ENCODE results near the gene NOX3. TPM values are rescaled to one million over a fixed set of nuclear protein-coding genes. Genes with fewer than 3 reads are reported as not detected.

NOX3 gene
- total RNA-seq, 1 donor from 2014 or later = not detected

DNA sequence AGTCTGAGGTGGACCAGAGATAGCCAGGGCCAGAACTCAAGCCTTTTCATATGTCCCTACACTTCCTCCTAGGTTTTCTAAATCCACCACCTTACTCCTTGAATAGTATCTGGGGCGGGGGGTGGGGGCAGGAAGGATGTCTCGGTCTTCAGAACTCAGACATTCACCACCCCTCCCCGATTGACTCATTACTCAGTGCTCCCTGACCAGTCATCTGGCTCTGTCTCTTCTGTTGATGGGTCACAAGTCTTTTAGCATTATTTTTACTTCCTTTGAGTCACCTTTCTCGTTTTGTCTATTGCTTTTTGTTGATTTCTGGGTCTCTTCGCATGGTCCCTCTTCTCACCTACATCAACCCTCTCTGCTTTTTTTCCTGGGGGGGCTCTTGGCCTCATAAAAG lies 23.3 kb downstream of the NOX3 start:
- no peaks in the 10 kb centered on the region for H3K27me3 Mint-ChIP-seq (ENCODE audit: unreplicated experiment)
- no peaks in the 10 kb centered on the region for H3K9me3 Mint-ChIP-seq (ENCODE audit: unreplicated experiment)
- H3K27ac Mint-ChIP-seq (ENCODE audit: unreplicated experiment) = no peak overlapping the region
- no peak for DNase-seq (ENCODE audit: extremely low spot score, unreplicated experiment)
- no peak overlapping the region for H3K4me3 Mint-ChIP-seq (ENCODE audit: unreplicated experiment)
- TF ChIP-seq, protein P1, sequence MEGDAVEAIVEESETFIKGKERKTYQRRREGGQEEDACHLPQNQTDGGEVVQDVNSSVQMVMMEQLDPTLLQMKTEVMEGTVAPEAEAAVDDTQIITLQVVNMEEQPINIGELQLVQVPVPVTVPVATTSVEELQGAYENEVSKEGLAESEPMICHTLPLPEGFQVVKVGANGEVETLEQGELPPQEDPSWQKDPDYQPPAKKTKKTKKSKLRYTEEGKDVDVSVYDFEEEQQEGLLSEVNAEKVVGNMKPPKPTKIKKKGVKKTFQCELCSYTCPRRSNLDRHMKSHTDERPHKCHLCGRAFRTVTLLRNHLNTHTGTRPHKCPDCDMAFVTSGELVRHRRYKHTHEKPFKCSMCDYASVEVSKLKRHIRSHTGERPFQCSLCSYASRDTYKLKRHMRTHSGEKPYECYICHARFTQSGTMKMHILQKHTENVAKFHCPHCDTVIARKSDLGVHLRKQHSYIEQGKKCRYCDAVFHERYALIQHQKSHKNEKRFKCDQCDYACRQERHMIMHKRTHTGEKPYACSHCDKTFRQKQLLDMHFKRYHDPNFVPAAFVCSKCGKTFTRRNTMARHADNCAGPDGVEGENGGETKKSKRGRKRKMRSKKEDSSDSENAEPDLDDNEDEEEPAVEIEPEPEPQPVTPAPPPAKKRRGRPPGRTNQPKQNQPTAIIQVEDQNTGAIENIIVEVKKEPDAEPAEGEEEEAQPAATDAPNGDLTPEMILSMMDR (IDR thresholded peaks at IDR 0.05) = no peak
- no peaks in the 10 kb centered on the region for H3K36me3 Mint-ChIP-seq (ENCODE audit: unreplicated experiment)
- H3K4me1 Mint-ChIP-seq (ENCODE audit: unreplicated experiment) = no peaks in the 10 kb centered on the region

DNA sequence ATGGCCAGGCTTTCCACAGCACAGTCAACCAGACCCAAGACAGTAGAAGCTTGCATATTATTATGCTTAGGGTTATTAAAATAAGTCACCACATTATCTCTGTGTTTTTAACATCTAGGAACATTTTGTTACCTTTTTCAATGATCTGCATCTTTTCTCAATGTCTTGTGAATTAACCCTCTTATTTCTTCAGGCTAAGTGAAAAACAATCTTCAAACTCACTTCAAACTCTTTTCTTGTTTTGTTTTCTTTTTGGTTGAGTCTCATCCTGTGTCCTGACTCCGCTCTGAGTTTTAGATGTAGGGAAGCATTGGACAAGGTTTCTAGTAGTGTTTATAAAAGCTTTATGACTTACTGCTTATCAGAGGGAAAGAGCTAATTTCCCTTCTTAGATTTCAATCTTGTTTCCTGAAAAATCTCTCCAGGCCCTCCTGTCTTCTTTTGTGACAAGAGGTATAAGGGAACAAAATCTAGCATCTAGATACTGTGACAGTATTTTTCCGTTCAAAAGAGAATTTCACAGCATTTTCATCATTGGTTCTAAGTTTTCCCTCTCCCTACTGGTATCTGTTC lies 26.2 kb downstream of the NOX3 start:
- Mint-ChIP-seq H3K9me3 (ENCODE audit: unreplicated experiment) (no peaks in the 10 kb centered on the region), H3K27ac (ENCODE audit: unreplicated experiment) (no peak overlapping the region), H3K4me1 (ENCODE audit: unreplicated experiment) (no peaks in the 10 kb centered on the region), H3K27me3 (ENCODE audit: unreplicated experiment) (no peaks in the 10 kb centered on the region), H3K4me3 (ENCODE audit: unreplicated experiment) (no peak overlapping the region), H3K36me3 (ENCODE audit: unreplicated experiment) (no peaks in the 10 kb centered on the region)
- TF ChIP-seq, protein P1 (IDR thresholded peaks at IDR 0.05) = no peak
- DNase-seq (ENCODE audit: extremely low spot score, unreplicated experiment) = no peak

DNA sequence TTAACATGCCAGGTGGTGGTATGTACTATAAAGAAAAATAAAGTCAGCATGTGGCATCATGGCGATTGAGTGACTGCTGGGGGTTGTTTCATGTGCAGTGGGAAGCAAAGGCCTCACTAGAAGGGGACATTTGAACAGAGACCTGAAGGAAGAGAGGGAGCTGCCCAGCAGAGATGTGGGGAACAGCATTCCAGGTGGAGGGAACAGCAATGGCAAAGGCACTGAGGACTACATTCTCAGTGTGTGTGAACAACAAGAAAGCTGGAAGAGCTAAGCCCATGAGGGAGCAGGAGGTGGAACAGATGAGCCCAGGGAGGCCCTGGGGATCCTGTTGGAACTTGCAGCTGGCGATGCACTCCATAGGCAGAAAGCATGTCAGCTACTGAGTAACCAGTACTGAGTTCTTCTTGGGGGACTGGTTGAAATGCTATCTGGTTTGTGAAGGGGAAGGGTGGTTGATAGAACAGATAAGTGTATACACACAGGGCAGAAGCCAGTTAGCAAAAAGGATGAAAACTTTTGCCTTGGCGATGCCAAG lies 29.2 kb downstream of the NOX3 start:
- Mint-ChIP-seq H3K9me3 (ENCODE audit: unreplicated experiment) (no peaks in the 10 kb centered on the region), H3K4me3 (ENCODE audit: unreplicated experiment) (no peak overlapping the region), H3K27me3 (ENCODE audit: unreplicated experiment) (no peaks in the 10 kb centered on the region), H3K4me1 (ENCODE audit: unreplicated experiment) (no peaks in the 10 kb centered on the region), H3K36me3 (ENCODE audit: unreplicated experiment) (no peaks in the 10 kb centered on the region), H3K27ac (ENCODE audit: unreplicated experiment) (no peak overlapping the region)
- TF ChIP-seq, protein P1 (IDR thresholded peaks at IDR 0.05) = no peak
- DNase-seq (ENCODE audit: extremely low spot score, unreplicated experiment) = no peak

DNA sequence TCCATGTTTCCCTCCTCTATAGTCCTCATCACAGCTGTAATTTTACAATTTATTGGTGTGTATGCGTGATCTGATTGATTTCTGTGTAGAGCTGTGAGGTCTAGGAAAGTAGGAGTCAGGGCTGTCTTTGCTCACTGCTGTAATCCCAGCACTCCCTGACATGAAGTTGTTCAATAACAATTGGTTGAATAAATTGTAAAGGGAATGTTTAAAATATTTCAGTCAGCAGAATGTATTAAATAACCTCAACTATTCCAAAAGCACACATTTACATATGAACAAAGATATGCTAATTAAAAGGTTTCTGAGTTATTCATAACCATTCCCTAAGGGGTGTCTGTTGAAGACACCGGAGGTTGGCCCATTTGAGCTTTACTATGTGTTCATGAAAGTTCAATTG lies 31.5 kb downstream of the NOX3 start:
- no peak overlapping the region for H3K4me3 Mint-ChIP-seq (ENCODE audit: unreplicated experiment)
- no peak overlapping the region for H3K27ac Mint-ChIP-seq (ENCODE audit: unreplicated experiment)

DNA sequence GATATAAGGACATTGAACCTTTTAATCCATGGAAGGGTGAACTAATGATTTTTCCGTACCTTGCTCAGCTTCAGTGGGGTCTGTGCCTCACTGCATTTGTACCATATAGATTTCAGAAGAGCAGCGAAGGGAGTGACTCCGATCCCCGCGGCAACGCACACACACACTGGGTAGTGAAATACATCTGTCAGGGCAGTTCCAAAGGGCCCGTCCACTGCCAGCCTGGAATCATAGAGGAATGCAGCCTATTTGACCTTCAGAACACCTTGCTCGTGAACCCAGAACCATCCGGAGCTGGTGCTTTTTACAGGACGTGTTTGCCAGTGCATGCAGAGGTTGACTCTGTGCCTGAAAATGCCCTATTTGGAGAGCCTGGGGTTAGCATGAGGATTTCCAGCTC lies 33.0 kb downstream of the NOX3 start:
- Mint-ChIP-seq H3K4me1 (ENCODE audit: unreplicated experiment) (peaks cover 16% of the 10 kb centered on the region), H3K27me3 (ENCODE audit: unreplicated experiment) (no peaks in the 10 kb centered on the region), H3K9me3 (ENCODE audit: unreplicated experiment) (no peaks in the 10 kb centered on the region), H3K36me3 (ENCODE audit: unreplicated experiment) (no peaks in the 10 kb centered on the region), H3K4me3 (ENCODE audit: unreplicated experiment) (no peak overlapping the region), H3K27ac (ENCODE audit: unreplicated experiment) (no peak overlapping the region)
- DNase-seq (ENCODE audit: extremely low spot score, unreplicated experiment) = no peak
- TF ChIP-seq, protein P1 (IDR thresholded peaks at IDR 0.05) = no peak

More for the DNA sequence above, 31.5 kb downstream of the NOX3 start:
- H3K9me3 Mint-ChIP-seq (ENCODE audit: unreplicated experiment) = no peaks in the 10 kb centered on the region
- TF ChIP-seq, protein P1 (IDR thresholded peaks at IDR 0.05) = no peak
- H3K36me3 Mint-ChIP-seq (ENCODE audit: unreplicated experiment) = no peaks in the 10 kb centered on the region
- H3K27me3 Mint-ChIP-seq (ENCODE audit: unreplicated experiment) = no peaks in the 10 kb centered on the region
- peaks cover under 1% of the 10 kb centered on the region for H3K4me1 Mint-ChIP-seq (ENCODE audit: unreplicated experiment)
- DNase-seq (ENCODE audit: extremely low spot score, unreplicated experiment) = no peak
